ENCODE results near the gene ENPP7.

ENPP7 gene

GRCh38 chr17:79776376-79777119 lies 45.8 kb downstream of the ENPP7 start:
- in situ Hi-C loops (cut with MboI; ENCODE audit: low sequenced_read_pairs): no loop called here

GRCh38 chr17:79777120-79777893 lies 46.6 kb downstream of the ENPP7 start:
- in situ Hi-C loops (cut with MboI; ENCODE audit: low sequenced_read_pairs): no loop called here

- in situ Hi-C loops (cut with MboI; ENCODE audit: low sequenced_read_pairs): no loop called here
Measured at GRCh38 chr17:79777894-79778503, 47.3 kb downstream of the ENPP7 start, which contains the start of gene CBX2. Gene CBX2, plus strand, starts transcription at chr17:79778148. Its CDS starts 88 bp downstream, at chr17:79778236.

GRCh38 chr17:79778504-79779083 lies 47.9 kb downstream of the ENPP7 start:
- in situ Hi-C loops (cut with MboI; ENCODE audit: low sequenced_read_pairs): no loop called here

- in situ Hi-C loops (cut with MboI; ENCODE audit: low sequenced_read_pairs): no loop called here
Measured at GRCh38 chr17:79779084-79779529, 48.4 kb downstream of the ENPP7 start.

GRCh38 chr17:79779661-79780365 lies 49.1 kb downstream of the ENPP7 start:
- in situ Hi-C loops (cut with MboI; ENCODE audit: low sequenced_read_pairs): no loop called here

- in situ Hi-C loops (cut with MboI; ENCODE audit: low sequenced_read_pairs): no loop called here
Measured at GRCh38 chr17:79781012-79781650, 50.4 kb downstream of the ENPP7 start.

GRCh38 chr17:79781736-79782575 lies 51.2 kb downstream of the ENPP7 start:
- in situ Hi-C loops (cut with MboI; ENCODE audit: low sequenced_read_pairs): no loop called here

- in situ Hi-C loops (cut with MboI; ENCODE audit: low sequenced_read_pairs): no loop called here
Measured at GRCh38 chr17:79783891-79784290, 53.1 kb downstream of the ENPP7 start.

- in situ Hi-C loops (cut with MboI; ENCODE audit: low sequenced_read_pairs): no loop called here
Measured at GRCh38 chr17:79784353-79785016, 53.7 kb downstream of the ENPP7 start.

- in situ Hi-C loops (cut with MboI; ENCODE audit: low sequenced_read_pairs): no loop called here
Measured at GRCh38 chr17:79785017-79785899, 54.5 kb downstream of the ENPP7 start.

GRCh38 chr17:79785900-79786810 lies 55.4 kb downstream of the ENPP7 start:
- in situ Hi-C loops (cut with MboI; ENCODE audit: low sequenced_read_pairs): no loop called here

- in situ Hi-C loops (cut with MboI; ENCODE audit: low sequenced_read_pairs): no loop called here
Measured at GRCh38 chr17:79786930-79787643, 56.3 kb downstream of the ENPP7 start.

GRCh38 chr17:79788455-79788854 lies 57.7 kb downstream of the ENPP7 start:
- in situ Hi-C loops (cut with MboI; ENCODE audit: low sequenced_read_pairs): no loop called here

- in situ Hi-C loops (cut with MboI; ENCODE audit: low sequenced_read_pairs): no loop called here
Measured at GRCh38 chr17:79788989-79789942, 58.5 kb downstream of the ENPP7 start.
